Smooth muscle cell (in vitro differentiated cells): ENCODE measurements around the gene RBFOX2. TPM values are rescaled to one million over a fixed set of nuclear protein-coding genes. Genes with fewer than 3 reads are reported as not detected.

Source experiments
- DNase-seq: peaks from one replicate; lab custom pipeline; 2025; ENCODE audit not compliant: unreplicated experiment; lab: John Stamatoyannopoulos, UW
- H2AFZ ChIP-seq: fragments of 200-600 bp; sonication (generic); 2 replicates; pipeline ENCODE4 v1.6.0; 2016; ENCODE audit warnings: antibody characterized with exemption, low read depth, mild to moderate bottlenecking
- H3F3A ChIP-seq: fragments of 200-600 bp; sonication (generic); 2 replicates; pipeline ENCODE4 v1.6.0; 2017; ENCODE audit warnings: antibody characterized with exemption, low read depth
- H3K27ac ChIP-seq: fragments of 200-600 bp; sonication (generic); 2 replicates; pipeline ENCODE4 v1.5.1; 2016; ENCODE audit warnings: low read depth, mild to moderate bottlenecking
- H3K27me3 ChIP-seq: fragments of 200-600 bp; sonication (generic); 2 replicates; pipeline ENCODE4 v1.6.1; 2016; ENCODE audit warnings: low read depth, mild to moderate bottlenecking
- H3K36me3 ChIP-seq: fragments of 200-600 bp; sonication (generic); 2 replicates; pipeline ENCODE4 v1.5.1; 2016; ENCODE audit warnings: low read depth
- H3K4me1 ChIP-seq: fragments of 200-600 bp; sonication (generic); 2 replicates; pipeline ENCODE4 v1.5.1; 2016; ENCODE audit warnings: low read depth
- H3K4me2 ChIP-seq: fragments of 200-600 bp; sonication (generic); 2 replicates; pipeline ENCODE4 v1.6.0; 2016; ENCODE audit warnings: mild to moderate bottlenecking
- H3K4me3 ChIP-seq: fragments of 200-600 bp; sonication (generic); 2 replicates; pipeline ENCODE4 v1.5.1; 2016; ENCODE audit warnings: mild to moderate bottlenecking
- H3K79me2 ChIP-seq: fragments of 200-600 bp; sonication (generic); 2 replicates; pipeline ENCODE4 v1.6.0; 2016; ENCODE audit warnings: low read depth, mild to moderate bottlenecking
- H3K9ac ChIP-seq: fragments of 200-600 bp; sonication (generic); 2 replicates; pipeline ENCODE4 v1.6.0; 2016; ENCODE audit warnings: low read depth
- H3K9me3 ChIP-seq: fragments of 200-600 bp; sonication (generic); replicated peaks from 2 replicates; pipeline ENCODE4 v1.5.1; 2016; ENCODE audit warnings: low read depth
- H4K20me1 ChIP-seq: fragments of 200-600 bp; sonication (generic); 2 replicates; pipeline ENCODE4 v1.6.0; 2016; ENCODE audit warnings: low read depth
- WGBS: methylation state at CpG from one replicate; pipeline ENCODE4 v1.1.7; 2016; ENCODE audit warnings: low lambda C conversion rate; 5-methylcytosine and 5-hydroxymethylcytosine counted together
- polyA plus RNA-seq: library from polyadenylated mRNA; unstranded; fragments of >200 nt; fragmentation: Nextera tagmentation; extraction: Ambion mirVana; gene quantifications from 2 replicates; pipeline ENCODE4 v1.2.1, GENCODE V29; 2016
- total RNA-seq: library from RNA; depleted of rRNA; stranded (reverse); fragments of >200 nt; gene quantifications from 2 replicates; pipeline ENCODE4 v1.2.3, GENCODE V29; 2014
- TF ChIP-seq, protein P1 (sequence below): fragments of 200-600 bp; sonication (generic); IDR thresholded peaks from 2 replicates; pipeline ENCODE4 v1.5.1; 2017; ENCODE audit warnings: borderline replicate concordance, mild to moderate bottlenecking, antibody characterized with exemption; ENCODE audit not compliant: insufficient read depth, poor library complexity, severe bottlenecking

Gene RBFOX2
- total and polyA plus RNA-seq, 2 experiments from 2014 or later = 128 to 144 TPM

DNA sequence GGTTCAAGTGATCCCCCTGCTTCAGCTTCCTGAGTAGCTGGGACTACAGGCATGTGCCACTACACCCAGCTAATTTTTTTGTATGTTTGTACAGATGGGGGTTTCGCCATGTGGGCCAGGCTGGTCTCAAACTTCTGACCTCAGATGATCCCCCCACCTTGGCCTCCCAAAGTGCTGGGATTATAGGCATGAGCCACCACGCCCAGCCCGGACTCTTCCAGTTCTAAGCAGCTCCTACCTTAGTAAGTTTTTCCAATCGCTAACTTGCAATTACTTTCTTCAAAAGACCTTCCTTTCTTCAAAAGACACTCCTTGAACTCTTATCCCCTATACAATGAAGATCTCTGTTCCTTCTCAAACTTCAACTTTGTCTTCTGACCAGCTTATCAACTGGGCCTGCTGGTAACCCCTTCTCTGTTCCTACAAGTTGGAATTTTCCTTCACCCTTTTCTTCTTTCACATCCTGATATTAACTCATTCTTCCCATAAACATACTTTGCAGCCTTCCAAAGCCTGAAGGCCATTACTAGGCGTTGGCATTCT, 25.8 kb downstream of the RBFOX2 start:
- no peak for DNase-seq
- H3K27me3 ChIP-seq = no peaks in the 10 kb centered on the region
- H3K9ac ChIP-seq = no peak overlapping the region
- H3K36me3 ChIP-seq = no peaks in the 10 kb centered on the region
- no peak overlapping the region for H2AFZ ChIP-seq
- H3K9me3 ChIP-seq = no peaks in the 10 kb centered on the region
- H3K27ac ChIP-seq = no peak overlapping the region
- 90% methylated on average over 5 of the region's 5 CpGs for WGBS
- TF ChIP-seq, protein P1, sequence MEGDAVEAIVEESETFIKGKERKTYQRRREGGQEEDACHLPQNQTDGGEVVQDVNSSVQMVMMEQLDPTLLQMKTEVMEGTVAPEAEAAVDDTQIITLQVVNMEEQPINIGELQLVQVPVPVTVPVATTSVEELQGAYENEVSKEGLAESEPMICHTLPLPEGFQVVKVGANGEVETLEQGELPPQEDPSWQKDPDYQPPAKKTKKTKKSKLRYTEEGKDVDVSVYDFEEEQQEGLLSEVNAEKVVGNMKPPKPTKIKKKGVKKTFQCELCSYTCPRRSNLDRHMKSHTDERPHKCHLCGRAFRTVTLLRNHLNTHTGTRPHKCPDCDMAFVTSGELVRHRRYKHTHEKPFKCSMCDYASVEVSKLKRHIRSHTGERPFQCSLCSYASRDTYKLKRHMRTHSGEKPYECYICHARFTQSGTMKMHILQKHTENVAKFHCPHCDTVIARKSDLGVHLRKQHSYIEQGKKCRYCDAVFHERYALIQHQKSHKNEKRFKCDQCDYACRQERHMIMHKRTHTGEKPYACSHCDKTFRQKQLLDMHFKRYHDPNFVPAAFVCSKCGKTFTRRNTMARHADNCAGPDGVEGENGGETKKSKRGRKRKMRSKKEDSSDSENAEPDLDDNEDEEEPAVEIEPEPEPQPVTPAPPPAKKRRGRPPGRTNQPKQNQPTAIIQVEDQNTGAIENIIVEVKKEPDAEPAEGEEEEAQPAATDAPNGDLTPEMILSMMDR = no peak
- H3K79me2 ChIP-seq = peaks cover 100% of the 10 kb centered on the region
- H4K20me1 ChIP-seq = peaks cover 93% of the 10 kb centered on the region
- peaks cover under 1% of the 10 kb centered on the region for H3K4me1 ChIP-seq
- H3K4me2 ChIP-seq = no peak overlapping the region
- no peak overlapping the region for H3K4me3 ChIP-seq
- peaks cover 6% of the 10 kb centered on the region for H3F3A ChIP-seq

DNA sequence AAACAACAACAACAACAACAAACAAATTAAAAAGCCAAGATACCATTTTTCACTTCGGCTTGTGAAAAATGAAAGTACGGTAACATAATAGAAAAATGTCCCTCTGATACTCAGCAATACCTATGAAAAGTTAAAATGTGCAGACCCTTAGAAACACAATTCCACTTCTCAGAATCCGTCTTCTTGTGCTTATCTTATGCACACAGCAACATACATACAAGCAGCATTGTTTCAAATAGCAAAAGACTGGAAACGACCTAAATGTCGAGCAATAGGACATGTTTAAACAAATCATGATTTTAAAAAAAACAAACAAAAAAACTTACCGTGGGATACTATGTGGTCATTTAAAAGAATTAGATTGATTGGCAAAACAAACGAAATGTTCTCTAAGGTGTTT, 26.5 kb downstream of the RBFOX2 start:
- Histone ChIP-seq H3K27me3 (no peaks in the 10 kb centered on the region), H3F3A (peaks cover 13% of the 10 kb centered on the region), H3K9me3 (no peaks in the 10 kb centered on the region), H4K20me1 (peaks cover 93% of the 10 kb centered on the region), H3K79me2 (peaks cover 98% of the 10 kb centered on the region), H2AFZ (no peak overlapping the region), H3K27ac (no peak overlapping the region), H3K4me1 (no peaks in the 10 kb centered on the region), H3K36me3 (no peaks in the 10 kb centered on the region), H3K4me2 (no peak overlapping the region), H3K4me3 (no peak overlapping the region), H3K9ac (no peak overlapping the region)
- TF ChIP-seq, protein P1 = no peak
- DNase-seq = no peak
- WGBS = 92% methylated on average over 7 of the region's 7 CpGs

DNA sequence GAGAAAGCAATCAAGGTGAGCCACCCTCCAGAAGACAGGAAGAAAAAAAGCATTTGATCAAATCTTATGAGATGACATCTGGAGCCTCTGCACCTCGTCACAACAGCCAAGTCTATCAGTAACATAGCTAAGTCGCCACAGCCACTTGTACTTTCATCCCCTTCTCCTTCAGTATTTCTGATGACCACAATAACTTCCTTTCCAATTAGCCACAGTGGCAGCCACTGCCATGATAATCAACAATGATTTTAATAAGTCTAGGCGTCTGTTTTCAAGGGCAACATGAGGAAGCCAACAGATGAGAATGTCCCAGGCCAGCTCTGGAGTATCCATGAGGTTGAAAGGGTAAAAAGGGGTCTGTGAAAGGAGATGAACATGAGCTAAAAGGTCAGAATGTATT, 29.9 kb downstream of the RBFOX2 start:
- no peak overlapping the region for H3K9ac ChIP-seq
- H3K79me2 ChIP-seq = peaks cover 75% of the 10 kb centered on the region
- H3K4me1 ChIP-seq = peaks cover 7% of the 10 kb centered on the region
- H3K27ac ChIP-seq = peak overlapping the region; percentile 21
- H3K4me3 ChIP-seq = no peak overlapping the region
- H3F3A ChIP-seq = peaks cover 32% of the 10 kb centered on the region
- TF ChIP-seq, protein P1 = no peak
- H3K9me3 ChIP-seq = no peaks in the 10 kb centered on the region
- no peak overlapping the region for H3K4me2 ChIP-seq
- H3K36me3 ChIP-seq = no peaks in the 10 kb centered on the region
- H4K20me1 ChIP-seq = peaks cover 79% of the 10 kb centered on the region
- WGBS = 46% methylated on average over 3 of the region's 3 CpGs
- no peak overlapping the region for H2AFZ ChIP-seq
- H3K27me3 ChIP-seq = no peaks in the 10 kb centered on the region
- DNase-seq = no peak

DNA sequence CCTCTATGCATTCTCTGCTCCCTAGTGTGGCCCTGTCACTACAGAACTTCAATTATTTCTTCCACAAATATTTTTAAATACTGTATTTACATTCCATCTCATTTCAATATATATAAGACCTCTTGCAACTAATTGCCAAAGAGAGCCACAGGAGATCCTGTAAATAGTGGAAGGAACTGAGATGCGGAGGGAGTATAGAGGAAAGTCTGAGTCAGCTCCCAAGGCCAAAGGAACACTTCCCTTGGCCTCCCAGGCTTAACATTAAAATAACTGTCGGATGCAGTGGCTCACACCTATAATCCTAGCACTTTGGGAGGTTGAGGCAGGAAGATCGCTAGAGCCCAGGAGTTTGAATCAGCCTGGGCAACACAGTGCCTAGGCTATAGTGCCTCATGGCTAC, 31.2 kb downstream of the RBFOX2 start:
- Histone ChIP-seq H3F3A (peaks cover 32% of the 10 kb centered on the region), H3K4me2 (peak overlapping the region; percentile 48), H3K9ac (no peak overlapping the region), H3K27me3 (no peaks in the 10 kb centered on the region), H3K4me1 (peaks cover 7% of the 10 kb centered on the region), H3K36me3 (no peaks in the 10 kb centered on the region), H3K4me3 (no peak overlapping the region), H3K9me3 (no peaks in the 10 kb centered on the region), H3K79me2 (peaks cover 75% of the 10 kb centered on the region), H2AFZ (no peak overlapping the region), H3K27ac (peak overlapping the region; percentile 88), H4K20me1 (peaks cover 70% of the 10 kb centered on the region)
- TF ChIP-seq, protein P1 = no peak
- DNase-seq = no peak
- 24% methylated on average over 3 of the region's 3 CpGs for WGBS
